Astrocyte of the hippocampus (primary cell): ENCODE results near the gene DLK1.

Experiments used
- DNase-seq: peaks from one replicate; pipeline ENCODE4 v3.0.0; 2011; ENCODE audit warnings: low read depth, low spot score

Gene DLK1

DNA sequence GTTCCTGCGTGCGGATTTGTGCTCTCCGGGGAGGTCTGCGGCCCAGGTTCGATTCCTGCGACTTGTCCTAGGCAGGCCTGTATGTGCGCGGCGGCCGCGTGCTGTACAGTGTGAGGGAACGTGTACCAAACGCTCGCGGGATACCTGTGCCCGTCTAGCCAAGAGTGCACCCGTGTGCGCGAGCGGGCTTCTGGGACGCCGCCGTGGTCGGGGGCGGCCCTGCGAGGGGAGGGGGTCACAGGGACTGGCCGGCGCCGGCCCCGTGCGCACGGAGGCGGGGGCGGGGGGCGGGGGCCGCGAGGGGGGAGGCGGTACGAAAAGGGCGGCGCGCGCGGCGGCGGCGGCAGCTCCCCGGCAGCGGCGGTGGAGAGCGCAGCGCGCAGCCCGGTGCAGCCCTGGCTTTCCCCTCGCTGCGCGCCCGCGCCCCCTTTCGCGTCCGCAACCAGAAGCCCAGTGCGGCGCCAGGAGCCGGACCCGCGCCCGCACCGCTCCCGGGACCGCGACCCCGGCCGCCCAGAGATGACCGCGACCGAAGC lies at the start of gene DLK1:
DLK1 (plus strand) TSS at position 343 of the 536 bp plus-strand sequence; CDS start at position 520, 177 bp downstream.
- DNase-seq = peak; percentile 32

DNA sequence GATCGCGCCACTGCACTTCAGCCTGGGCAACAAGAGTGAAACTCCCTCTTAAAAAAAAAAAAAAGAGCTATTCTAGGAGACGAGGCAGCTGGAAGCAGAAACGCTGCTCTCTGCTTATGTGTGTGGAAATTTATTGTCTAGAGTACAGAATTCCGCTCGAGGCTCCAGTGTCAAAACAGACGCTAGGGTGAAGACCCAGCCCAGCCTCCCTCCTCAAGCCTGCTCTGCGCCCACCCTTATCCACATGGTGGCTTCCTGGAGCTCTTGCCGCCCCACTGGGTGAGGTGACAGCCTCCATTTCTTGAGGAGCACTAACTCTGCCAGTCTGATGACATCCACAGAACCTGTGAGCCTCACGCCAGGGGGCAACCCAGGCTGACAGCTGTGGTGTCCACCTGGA lies 49.5 kb upstream of the DLK1 start:
- no peak for DNase-seq

DNA sequence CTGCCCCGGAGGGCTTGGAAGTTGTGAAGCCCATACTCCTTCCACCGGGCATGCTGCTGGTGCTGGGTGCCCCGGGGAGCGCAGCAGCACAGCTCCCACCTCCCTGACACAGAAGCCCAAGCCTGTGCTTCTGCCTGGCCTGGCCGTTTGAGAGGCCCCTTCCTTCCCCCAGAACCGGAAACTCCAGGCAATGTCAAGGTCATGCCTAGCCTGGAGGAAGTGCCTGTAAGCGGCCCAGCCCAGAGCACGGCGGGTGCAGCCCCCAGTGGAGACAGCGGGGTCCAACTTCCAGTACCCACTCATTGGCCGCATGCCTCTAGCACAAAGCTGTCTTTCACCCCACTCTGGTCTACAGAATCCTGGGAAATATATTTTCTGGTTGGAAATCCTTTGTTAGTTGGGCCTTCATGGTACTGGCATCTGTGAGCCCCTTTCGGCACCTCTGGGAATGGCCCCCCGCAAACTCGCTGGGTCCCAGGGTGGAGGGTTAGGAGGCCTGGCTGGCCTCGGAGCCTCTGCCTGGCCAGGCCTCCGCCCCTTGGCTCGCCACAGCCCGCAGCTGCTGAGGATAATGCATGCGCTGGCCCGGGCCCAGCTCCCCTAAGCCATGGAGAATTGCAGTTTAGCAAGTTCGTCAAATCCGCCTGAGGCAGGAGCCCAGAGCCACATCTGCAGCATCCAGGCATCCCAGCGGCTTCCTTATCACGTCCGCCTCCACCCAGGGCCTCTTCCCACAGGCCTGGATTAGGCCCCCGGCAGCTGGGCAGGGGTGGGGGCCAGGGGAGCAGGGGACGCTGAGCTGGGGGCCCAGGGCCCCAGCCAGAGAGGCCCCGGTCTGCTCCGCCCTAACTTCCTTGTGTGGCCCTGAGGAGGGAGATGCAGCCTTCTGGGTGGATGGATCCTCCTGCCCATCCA lies 48.9 kb upstream of the DLK1 start:
- peak; percentile 72 for DNase-seq

DNA sequence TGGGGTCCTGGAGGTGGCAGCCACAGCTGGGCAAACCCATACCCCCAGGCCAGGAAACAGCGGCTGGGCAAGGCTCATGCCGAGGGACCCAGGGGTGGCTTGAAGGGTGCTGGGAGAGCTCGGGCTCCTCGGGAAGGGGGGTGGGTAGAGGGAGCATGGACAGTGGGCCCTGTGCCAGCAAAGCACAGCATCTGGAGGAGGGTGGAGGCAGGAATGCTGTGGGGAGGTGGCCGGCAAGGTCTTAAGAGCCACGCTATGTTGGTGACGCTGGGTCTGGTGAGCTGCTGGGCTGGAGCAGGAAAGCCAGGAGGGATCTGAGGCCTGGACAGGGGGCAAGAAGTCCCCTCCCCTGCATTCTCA lies 48.2 kb upstream of the DLK1 start:
- DNase-seq = no peak

DNA sequence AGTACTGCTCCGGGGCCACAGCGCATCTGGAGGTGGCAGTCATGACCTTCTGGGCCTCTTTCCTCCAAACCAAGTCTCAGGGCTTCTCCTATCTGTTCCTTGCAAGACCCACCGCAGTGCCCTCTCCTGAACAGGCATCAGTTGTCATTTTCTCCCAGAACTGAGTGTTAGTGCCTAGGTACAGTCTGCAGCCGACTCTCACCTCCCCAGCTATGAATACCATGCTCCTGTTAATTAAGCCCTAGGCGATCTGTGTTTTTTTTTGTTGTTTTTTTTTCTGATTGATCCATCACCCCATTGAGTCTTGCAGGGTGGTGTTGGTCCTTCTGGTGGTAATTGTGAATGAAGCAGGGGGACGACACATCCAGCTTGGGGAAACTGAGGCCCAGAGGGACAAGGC lies 47.5 kb upstream of the DLK1 start:
- no peak for DNase-seq

DNA sequence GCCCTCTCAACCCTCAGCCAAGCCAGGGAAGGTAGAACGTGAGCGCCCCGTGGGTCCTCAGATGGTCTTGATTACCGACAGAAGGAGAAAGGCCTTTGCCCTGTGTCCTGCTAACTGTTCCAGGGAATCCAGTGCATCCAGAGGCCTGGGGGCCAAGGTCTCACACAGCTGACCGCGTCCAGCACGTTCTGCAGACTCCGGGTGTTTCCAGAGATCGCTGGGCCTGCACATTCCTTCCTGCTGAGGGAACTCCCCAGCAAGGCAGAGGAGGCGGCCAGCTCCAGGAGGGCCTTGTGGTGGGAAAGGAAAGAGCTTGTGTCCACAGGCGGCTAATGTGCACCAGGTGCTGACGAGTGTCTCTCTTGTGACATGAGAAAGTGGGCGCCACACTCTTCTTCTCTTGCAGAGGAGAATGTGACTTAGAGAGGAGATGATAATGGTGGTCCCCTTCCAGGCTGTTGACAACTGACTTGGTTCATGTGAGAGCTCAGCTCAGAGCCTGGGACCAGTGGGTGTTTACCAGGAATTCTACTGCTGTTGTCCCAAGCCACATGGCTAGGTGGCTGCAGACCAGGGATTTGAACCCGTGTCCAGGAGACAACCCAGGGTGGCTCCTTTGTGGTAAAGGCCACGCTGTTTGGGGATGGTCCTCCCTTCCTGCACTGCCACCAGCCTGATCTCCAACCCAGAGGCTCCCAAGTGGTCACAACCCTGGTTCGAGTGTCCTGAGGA lies 46.8 kb upstream of the DLK1 start:
- peak; percentile 86 for DNase-seq

DNA sequence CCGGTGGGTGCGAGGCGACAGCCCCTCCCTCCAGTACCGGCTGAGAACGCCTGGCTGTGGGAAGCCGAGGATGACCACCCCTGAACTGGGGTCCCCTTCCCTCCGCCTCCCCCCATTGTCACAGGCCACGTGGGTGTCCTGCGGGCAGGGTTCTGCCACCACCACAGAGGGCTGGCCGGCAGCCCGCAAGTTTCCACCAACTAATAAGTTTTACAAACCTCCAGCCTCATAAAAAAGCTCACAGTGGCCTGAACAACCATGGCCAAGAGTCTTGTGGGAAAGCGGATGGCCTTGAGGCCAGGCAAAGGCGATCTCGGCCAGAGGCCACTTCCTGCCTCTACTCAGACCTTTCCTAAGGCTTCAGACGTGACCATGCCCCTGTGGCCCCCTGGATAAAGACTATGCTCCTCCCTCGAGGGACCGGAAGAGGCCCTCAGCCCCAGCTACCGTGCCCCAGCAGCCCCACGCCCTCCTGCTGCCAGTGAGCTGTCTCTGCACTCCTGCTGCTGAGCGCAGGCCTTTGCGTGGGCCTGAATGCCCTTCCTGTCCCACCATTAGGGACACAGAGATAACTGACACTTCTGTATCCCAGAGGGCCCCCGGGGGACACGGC lies 46.1 kb upstream of the DLK1 start:
- peak; percentile 61 for DNase-seq

DNA sequence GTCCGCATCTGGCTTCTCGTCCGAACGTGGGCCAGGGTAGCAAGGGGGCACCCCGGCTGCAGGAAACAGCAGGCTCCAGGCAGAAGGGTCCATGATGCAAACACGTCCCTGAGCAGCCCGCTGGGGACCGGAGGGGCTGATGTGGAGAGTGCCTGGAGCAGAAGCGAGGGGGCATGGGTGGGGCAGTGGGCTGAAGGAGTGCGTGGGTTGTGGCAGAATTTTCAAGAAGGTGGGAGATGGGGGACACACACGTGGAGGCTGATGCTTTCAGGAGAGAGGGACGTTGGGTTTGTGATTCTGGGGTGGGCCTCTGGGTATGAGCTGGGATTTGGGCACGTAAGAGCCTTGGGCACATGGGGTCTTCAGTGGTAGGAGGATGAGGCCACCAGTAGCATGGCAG lies 45.6 kb upstream of the DLK1 start:
- DNase-seq = no peak

DNA sequence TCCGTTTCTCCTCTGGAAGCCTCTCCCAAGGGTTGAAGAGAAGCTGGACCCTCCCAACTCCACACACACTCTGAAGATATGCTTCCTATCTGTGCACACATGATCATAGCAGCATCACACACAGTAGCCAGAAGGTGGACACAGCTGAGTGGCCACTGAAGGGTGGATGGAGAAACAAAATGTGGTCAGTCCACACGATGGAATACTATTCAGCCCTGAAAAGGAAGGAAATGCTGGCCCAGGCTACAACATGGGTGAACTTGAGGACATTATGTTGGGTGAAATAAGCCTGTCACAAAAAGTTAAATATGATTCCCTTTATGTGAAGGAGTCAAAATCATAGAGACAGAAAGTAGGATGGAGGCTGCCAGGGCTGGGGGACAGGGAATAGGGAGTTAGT lies 43.9 kb upstream of the DLK1 start:
- DNase-seq = no peak

DNA sequence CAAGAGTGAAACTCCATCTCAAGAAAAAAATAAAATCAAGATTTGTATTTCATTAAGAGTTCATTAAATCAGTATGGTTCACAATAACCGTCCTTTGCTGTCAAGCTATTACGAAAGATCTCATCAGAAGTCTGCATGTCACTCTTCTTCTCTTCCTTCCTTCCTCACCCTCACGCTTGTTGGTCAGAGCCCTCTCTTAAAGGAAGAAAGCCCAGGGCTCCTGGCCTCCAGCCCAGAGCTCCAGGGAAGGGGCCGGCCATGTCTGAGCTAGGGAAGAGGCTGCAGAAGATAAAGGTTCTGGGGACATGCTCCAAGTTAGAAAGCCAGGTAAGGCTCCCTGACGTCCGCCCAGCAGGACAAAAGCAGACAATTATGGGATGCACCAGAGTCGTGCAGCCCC lies 43.1 kb upstream of the DLK1 start:
- no peak for DNase-seq

DNA sequence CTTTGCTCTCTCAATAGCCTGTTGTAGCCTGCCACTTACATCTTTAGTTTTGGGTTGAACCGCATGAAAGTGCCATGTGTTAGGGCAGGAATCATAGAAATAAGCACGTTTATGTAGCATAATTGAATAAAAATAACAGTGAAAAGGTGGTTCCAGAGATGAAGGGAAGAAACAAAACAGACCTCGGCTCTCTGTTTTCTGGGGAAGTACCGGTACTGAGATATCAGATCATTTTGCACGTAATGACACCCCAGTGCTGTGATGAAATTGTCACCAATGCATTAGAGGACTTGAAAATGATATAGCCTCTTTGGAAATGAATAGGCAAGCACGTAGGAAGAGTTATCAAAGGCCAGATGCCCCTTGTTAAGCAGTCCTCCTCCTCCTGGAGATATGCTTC lies 42.5 kb upstream of the DLK1 start:
- DNase-seq = no peak

DNA sequence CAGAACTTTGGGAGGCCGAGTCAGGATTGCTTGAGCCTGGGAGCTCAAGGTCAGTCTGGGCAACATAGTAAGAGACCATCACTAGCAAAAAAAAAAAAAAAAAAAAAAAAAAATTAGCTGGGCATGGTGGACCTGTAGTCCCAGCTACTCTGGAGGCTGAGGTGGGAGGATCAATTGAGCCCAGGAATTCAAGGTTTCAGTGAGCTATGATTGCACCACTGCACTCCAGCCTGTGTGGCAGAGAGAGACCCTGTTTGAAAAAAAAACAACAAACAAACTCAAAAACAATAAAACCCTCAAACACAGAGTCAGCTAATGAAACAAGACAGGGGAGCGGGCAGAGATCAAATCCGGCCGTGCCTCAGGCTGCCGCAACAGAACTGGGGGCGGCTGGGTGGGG lies 41.7 kb upstream of the DLK1 start:
- no peak for DNase-seq

DNA sequence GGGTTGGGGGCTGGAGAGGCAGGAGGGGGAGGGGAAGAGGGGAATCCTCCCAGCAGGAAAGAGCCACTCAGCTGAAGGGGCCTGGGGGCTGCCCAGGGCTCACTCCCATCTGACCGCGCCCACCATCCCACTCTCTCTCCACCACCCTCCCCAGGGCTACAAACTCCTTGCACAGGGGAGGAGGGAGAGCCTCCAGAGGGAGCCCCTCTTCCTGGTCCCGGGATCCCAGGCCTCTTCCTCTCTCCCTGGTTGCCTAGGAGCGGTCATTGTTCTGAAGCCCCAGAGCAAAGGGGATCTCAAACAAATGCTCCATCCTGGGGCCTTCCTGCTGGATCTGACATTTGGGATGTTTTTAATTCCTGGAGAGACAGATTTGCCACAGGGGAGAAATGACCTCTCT lies 39.8 kb upstream of the DLK1 start:
- no peak for DNase-seq

DNA sequence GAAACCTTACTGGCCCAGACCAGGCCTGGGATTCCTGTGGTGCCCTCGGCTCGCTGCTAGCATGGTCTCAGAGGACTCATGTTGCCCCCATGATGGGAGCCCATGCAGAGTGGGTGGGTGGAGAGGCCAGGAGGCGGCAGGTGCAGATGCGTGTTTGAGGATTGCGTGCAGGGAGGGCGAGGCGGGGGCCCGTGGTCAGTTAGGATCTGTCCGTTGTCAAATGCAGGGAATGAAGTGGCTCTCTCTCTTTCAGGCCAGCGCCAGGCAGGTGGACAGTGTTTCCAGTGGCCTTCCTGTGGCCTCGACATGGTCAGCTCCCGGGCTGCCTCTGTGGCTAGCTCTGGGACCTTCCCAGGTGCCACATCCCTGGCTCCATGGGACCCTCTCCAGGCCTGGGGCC lies 39.3 kb upstream of the DLK1 start:
- no peak for DNase-seq

DNA sequence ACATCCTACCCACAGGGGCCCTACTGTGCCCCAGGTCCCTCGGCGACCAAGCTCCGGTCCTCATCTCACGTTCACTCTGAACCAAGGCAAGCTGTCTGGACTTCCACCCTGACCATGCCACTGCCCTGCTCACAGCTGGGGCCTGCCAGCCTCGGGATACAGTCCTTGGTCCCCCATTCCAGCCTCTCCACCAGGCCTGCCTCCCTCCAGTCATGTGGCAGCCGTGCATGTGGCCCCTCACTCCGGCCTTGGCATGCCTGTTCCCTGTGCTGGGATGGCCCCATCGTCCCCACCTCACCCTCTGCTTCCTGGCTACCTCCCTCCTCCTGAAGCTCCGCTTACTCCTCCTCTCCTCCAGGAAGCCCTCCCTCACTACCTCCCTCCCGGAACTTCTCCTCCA lies 38.6 kb upstream of the DLK1 start:
- DNase-seq = no peak

DNA sequence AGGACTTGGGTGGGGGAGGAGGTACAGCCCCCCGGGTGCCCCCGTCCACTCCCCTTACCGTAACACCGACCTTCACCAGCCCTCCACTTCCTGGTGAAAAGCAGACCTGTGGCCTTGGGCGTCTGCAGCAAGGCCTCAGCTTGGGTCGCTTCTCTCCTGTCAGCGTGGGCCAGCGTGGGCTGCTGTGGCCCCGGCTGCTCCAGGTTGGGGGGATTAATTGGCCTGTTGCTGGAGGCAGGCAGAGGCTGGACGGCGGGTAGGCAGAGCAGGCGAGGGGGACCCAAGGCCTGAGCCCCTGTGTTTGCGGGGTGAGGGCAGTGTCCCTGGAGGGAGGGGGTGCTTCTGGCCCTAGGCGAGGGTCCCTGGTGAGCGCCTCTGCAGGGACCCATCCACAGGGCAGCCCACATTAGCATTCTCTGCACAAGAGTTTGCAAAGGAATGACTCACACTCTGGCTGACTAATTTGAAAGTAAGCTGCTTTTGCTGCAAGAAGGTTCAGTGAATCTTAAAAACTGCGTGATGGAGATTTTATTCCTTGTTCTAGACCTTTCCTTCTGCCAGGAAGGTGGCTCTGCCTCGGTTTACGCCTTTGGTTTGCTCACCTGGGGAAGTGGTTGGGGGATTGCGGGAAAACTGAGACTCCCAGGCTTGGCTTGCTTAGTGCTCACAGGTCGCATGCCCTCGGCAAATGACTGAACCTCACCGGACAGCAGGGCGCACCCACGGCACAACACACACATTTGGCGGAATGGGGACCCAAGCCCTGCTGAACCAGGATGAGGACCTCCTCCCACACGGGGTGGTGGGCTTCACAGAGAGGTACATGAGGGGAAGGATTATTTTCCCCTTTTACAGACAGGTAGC lies 37.9 kb upstream of the DLK1 start:
- DNase-seq = peak; percentile 82

DNA sequence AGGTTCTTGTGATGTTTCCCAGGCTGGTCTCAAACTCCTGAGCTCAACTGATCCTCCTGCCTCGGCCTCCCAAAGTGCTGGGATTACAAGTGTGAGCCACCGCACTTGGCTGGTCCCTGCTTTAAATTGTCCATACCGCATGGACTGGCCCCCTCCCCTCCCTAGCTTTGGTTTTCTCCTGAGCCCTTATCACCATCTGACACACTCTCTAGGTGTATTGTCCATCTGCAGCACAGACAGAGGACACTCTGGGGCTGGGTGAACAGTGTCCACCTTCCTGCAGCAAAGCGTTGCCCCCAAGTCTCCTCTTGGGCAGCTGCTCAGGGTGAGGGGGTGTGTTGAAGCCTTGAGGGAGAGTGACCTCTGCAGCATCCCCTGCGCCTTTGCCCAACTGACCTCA lies 36.0 kb upstream of the DLK1 start:
- no peak for DNase-seq

DNA sequence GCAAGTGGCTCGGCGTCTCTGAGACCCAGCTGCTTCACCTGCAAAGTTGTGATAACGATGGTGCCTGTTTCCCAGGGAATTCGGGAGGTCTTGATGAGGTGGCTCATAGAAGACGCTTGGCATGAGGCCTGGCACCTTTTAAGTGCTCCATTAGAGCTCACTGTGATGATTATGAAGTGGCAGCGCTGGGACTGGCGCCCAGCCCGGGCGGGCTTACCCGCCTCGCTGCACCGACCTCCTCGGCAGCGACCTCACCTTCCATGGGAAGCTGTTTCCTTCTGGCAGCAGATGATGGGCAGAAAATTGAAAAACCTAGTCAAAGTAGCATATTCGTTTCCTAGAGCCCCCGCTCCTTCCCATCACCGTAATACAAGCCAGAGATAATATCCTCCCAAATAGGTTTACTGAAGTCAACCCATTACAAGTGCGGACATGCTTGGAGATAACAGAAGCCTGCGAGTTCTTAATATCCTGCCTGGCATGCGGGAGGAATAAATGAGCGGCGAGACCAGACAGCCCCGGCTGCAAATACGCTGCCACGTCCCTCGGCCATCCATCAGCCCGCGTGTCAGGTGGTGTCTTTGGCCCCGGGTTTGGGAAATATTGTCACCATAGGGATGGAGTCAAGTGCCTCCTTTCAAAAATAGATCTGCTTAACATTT lies 35.2 kb upstream of the DLK1 start:
- peak; percentile 82 for DNase-seq

DNA sequence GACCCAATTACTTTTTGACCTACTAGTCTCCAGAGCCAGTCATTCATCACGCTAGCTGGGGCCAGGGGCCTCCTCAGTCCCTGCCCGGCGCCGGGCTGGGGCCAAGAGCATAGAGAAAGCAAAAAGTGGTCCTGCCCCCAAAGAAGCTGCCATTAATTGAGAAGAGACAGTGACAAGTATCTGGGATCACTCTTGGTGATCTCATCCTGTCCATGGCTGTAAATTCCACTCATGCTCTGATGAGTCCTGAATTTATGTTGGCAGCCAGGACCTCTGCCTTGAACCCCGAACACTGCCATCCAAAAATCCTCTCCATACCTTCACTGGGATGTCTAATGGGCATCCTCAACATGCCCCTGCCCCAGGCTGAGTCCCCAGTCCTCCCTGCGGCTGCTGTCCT lies 34.4 kb upstream of the DLK1 start:
- no peak for DNase-seq

DNA sequence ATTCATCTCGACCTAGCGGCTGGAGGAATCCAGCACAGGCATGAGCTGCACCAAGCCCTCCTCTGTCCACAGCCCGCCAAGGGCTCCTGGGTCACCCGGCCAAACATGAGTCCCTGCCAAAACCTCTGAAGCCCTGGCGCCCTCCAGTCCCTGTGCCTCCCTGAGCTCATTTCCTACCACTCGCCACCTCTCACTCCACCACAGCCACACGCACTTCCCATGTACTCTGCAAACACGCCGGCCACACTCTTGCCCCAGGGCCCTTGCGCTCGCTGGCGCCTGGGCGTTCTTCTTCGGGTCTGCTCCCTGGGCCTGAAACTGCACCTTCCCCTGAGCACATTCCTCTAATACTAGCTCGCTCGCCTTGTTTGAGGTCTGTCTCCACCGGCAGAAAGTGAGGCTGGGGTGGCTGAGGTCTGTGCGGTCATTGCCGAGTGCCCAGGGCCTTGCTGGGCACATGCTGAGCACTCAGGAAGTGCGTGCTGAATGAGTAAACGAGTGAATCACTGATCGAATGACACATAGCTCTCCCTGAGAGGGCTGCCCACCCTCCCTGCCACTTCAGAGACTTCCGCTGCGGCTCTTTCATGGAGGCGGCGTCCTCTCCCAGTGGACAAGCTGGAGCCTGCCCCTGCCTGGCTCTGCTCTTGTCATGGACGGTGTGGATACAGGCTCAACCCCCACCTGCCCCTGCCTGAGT lies 33.7 kb upstream of the DLK1 start:
- peak; percentile 93 for DNase-seq
